CD4-positive, alpha-beta T cell (primary cell): ENCODE measurements around the gene LDHD. TPM values are rescaled to one million over a fixed set of nuclear protein-coding genes. Genes with fewer than 3 reads are reported as not detected.

Experiments
- ATAC-seq: fragments of 200-7000 bp; cut with Tn5 transposase; one replicate; pipeline ENCODE4 v1.10.0; 2022; ENCODE audit warnings: mild to moderate bottlenecking; ENCODE audit not compliant: poor library complexity
- CTCF ChIA-PET: fragments of 350-600 bp; sonication (Branson Sonifier 250); formaldehyde crosslinking; loops from one replicate; lab custom pipeline; 2021; ENCODE audit warnings: antibody characterized with exemption, inconsistent platforms; lab: Charles Lee
- POLR2A ChIA-PET: fragments of 350-600 bp; sonication (Branson Sonifier 250); formaldehyde crosslinking; loops from one replicate; lab custom pipeline; 2021; ENCODE audit warnings: antibody characterized with exemption, inconsistent platforms; lab: Charles Lee
- DNase-seq, 14 experiments: peaks; one replicate each; pipeline ENCODE4 v3.0.0-alpha.2; 2013 to 2020; ENCODE audit warnings: mixed read lengths in 2 of 14
- H3K27ac ChIP-seq, 2 donors: one replicate each; pipeline versions ENCODE4 v1.5.1 to v1.7.0; 2013; ENCODE audit warnings: low read length in 2 of 2, low read depth in 1 of 2, mild to moderate bottlenecking in 1 of 2
- H3K27me3 ChIP-seq, 2 experiments: 1 replicate in 1 of 2; 2 replicates in 1 of 2; pipeline versions ENCODE4 v1.6.1 to v1.7.0; 2013; ENCODE audit warnings: low read length in 2 of 2, control low read depth in 1 of 2, mild to moderate bottlenecking in 1 of 2, moderate library complexity in 1 of 2; ENCODE audit not compliant: insufficient read depth in 2 of 2, control insufficient read depth in 1 of 2
- H3K36me3 ChIP-seq: one replicate; pipeline ENCODE4 v1.6.1; 2013; ENCODE audit warnings: low read length, control low read depth; ENCODE audit not compliant: insufficient read depth
- H3K4me1 ChIP-seq: one replicate; pipeline ENCODE4 v1.6.1; 2013; ENCODE audit warnings: low read length, control low read depth; ENCODE audit not compliant: insufficient read depth
- H3K4me3 ChIP-seq: one replicate; pipeline ENCODE4 v1.5.1; 2013; ENCODE audit warnings: mild to moderate bottlenecking, low read length, moderate library complexity
- H3K9me3 ChIP-seq, 2 experiments: 1 replicate in 1 of 2; 2 replicates in 1 of 2; pipeline versions ENCODE4 v1.6.1 to v1.7.0; 2013; ENCODE audit warnings: low read length in 2 of 2, mild to moderate bottlenecking in 2 of 2, control low read depth in 1 of 2, moderate library complexity in 1 of 2; ENCODE audit not compliant: control insufficient read depth in 1 of 2, insufficient read depth in 1 of 2
- H3K27ac Mint-ChIP-seq: one replicate; pipeline ENCODE4 v1.8.0; 2020; ENCODE audit warnings: mixed read lengths
- H3K27me3 Mint-ChIP-seq: one replicate; pipeline ENCODE4 v1.8.0; 2021; ENCODE audit warnings: mixed read lengths
- H3K36me3 Mint-ChIP-seq: one replicate; pipeline ENCODE4 v1.8.0; 2021; ENCODE audit warnings: low read depth, mixed read lengths
- H3K4me1 Mint-ChIP-seq: one replicate; pipeline ENCODE4 v1.8.0; 2021; ENCODE audit warnings: low read depth, mixed read lengths
- H3K4me3 Mint-ChIP-seq: one replicate; pipeline ENCODE4 v1.8.0; 2020; ENCODE audit warnings: mild to moderate bottlenecking, mixed read lengths
- H3K9me3 Mint-ChIP-seq: one replicate; pipeline ENCODE4 v1.8.0; 2020; ENCODE audit warnings: mixed read lengths
- intact Hi-C, 2 experiments: fragments of 100-400 bp; cut with DNase I in 1 of 2; cut with micrococcal nuclease in 1 of 2; formaldehyde crosslinking; loops; one replicate each; pipeline versions ENCODE4 v1.15.1 to v1.9.0; 2023 to 2025; cut with DNase I, micrococcal nuclease
- total RNA-seq, 174 experiments: library from RNA in 2 of 174; stranded (reverse) in 2 of 174; gene quantifications; one replicate each; pipeline ENCODE4 v1.2.3 and lab custom pipeline; 2021 to 2026
- TF ChIP-seq, protein P1 (sequence below): fragments of 200-600 bp; IDR thresholded peaks from one replicate; pipeline ENCODE4 v1.8.0; 2022; ENCODE audit warnings: antibody characterized with exemption, mild to moderate bottlenecking

LDHD gene
- total RNA-seq, 2 experiments from 2014 or later, result not detected

DNA sequence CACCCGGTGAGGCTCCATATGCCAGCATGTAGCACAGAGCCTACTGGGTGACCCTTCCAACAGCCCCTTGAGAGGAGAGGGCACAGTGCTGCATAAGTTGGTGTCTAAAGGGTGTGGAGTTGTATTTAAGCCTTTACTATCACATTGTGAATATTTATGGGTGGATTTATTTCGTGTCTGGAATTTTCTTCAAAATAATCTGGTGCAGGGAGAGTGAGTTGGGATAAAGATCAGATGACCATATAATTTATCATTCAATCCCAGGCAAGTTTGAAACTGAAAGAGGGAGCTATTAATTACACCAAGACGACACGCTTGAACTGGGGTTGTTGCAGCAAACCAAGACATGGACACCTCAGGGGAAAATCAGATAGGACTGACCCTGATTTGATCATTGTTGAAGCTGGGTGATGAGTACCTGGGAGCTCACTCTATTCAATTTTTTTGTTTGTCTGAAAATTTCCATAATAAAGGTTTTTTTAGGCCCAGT is 42.2 kb downstream of the LDHD start:
- ChIA-PET POLR2A (interaction anchor here (0.6 to 2.5 kb wide), 11 partner anchors 9 to 573 kb away, joined by 3 to 26 read pairs (median 5); partner anchors contain the start of genes KARS1, TERF2IP and WDR59), CTCF (interaction anchor here (1.2 to 1.9 kb wide), 4 partner anchors 36 to 90 kb away, joined by 6 to 9 read pairs (median 6); partner anchors contain the start of genes WDR59 and ZNRF1)
- Histone ChIP-seq H3K27me3 (no peaks in the 10 kb centered on the region), H3K9me3 (no peaks in the 10 kb centered on the region), H3K4me3 (no peak overlapping the region), H3K36me3 (no peaks in the 10 kb centered on the region), H3K4me1 (peaks cover 51% of the 10 kb centered on the region), H3K27ac (no peak overlapping the region)
- intact Hi-C loops, result loop anchor here (2.0 to 5.0 kb wide), 2 partner anchors 33 to 74 kb away; partner anchors contain the start of gene ZFP1 (in 1 of the 2)
- H3K27me3 Mint-ChIP-seq, result no peaks in the 10 kb centered on the region
- peak overlapping the region; percentile 1 for H3K4me3 Mint-ChIP-seq
- TF ChIP-seq, protein P1, sequence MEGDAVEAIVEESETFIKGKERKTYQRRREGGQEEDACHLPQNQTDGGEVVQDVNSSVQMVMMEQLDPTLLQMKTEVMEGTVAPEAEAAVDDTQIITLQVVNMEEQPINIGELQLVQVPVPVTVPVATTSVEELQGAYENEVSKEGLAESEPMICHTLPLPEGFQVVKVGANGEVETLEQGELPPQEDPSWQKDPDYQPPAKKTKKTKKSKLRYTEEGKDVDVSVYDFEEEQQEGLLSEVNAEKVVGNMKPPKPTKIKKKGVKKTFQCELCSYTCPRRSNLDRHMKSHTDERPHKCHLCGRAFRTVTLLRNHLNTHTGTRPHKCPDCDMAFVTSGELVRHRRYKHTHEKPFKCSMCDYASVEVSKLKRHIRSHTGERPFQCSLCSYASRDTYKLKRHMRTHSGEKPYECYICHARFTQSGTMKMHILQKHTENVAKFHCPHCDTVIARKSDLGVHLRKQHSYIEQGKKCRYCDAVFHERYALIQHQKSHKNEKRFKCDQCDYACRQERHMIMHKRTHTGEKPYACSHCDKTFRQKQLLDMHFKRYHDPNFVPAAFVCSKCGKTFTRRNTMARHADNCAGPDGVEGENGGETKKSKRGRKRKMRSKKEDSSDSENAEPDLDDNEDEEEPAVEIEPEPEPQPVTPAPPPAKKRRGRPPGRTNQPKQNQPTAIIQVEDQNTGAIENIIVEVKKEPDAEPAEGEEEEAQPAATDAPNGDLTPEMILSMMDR, result no peak
- no peak for DNase-seq
- no peak for ATAC-seq
- no peaks in the 10 kb centered on the region for H3K36me3 Mint-ChIP-seq
- H3K9me3 Mint-ChIP-seq, result no peaks in the 10 kb centered on the region
- H3K4me1 Mint-ChIP-seq, result peaks cover 73% of the 10 kb centered on the region
- H3K27ac Mint-ChIP-seq, result peak overlapping the region; percentile 70

DNA sequence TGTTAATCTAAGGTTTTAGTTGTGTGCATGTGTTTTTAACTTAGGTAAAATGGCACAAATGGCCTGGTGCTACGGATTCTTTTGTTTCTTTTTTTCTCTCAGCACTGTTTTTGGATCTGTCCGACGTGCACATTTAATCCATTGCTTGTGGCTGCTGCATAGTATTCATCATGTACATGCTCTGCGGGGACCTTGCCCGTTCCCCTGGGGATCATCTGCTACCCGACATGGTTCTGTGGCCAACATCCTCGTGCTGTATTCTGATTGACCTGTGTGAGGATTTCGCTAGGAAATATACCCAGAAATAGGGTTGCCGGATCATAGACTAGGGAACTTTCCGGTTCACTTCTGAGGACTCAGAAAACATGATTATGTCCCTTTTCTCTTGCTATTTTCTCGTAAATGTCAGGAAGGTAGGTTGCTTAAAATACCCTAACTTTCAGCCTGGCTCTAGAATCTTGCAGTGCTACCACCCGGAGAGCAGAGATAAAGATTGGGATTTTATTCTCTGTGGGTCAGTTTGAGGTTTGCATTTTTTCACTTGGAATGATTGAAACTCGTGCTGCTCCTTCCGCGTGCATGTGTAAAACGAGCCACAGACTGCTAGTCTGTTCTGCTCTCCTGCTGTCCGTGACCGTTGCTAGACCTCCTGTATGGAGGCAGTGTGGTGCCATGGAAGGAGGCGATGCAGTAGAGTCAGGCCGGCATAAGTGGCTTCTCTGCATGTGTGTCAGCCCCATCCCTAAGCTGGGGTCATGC is 42.9 kb downstream of the LDHD start:
- Mint-ChIP-seq H3K27ac (peak overlapping the region; percentile 70), H3K4me3 (peak overlapping the region; percentile 1), H3K9me3 (no peaks in the 10 kb centered on the region), H3K27me3 (no peaks in the 10 kb centered on the region), H3K4me1 (peaks cover 69% of the 10 kb centered on the region), H3K36me3 (no peaks in the 10 kb centered on the region)
- H3K27me3 ChIP-seq, result no peaks in the 10 kb centered on the region
- TF ChIP-seq, protein P1, result no peak
- peaks cover 51% of the 10 kb centered on the region for H3K4me1 ChIP-seq
- no peaks in the 10 kb centered on the region for H3K9me3 ChIP-seq
- intact Hi-C loops, result loop anchor here (2.0 to 5.0 kb wide), 2 partner anchors 34 to 75 kb away; partner anchors contain the start of gene ZFP1 (in 1 of the 2)
- no peaks in the 10 kb centered on the region for H3K36me3 ChIP-seq
- ATAC-seq (no peak), DNase-seq (no peak)
- no peak overlapping the region for H3K27ac ChIP-seq
- no peak overlapping the region for H3K4me3 ChIP-seq
- CTCF ChIA-PET, result interaction anchor here (1.2 to 1.9 kb wide), 3 partner anchors 38 to 89 kb away, joined by 6 to 9 read pairs (median 7); partner anchors contain the start of genes WDR59 and ZNRF1
- POLR2A ChIA-PET, result interaction anchor here (1.1 to 2.4 kb wide), 4 partner anchors 9 to 35 kb away, joined by 4 to 26 read pairs (median 6); no protein-coding TSS in a partner anchor

DNA sequence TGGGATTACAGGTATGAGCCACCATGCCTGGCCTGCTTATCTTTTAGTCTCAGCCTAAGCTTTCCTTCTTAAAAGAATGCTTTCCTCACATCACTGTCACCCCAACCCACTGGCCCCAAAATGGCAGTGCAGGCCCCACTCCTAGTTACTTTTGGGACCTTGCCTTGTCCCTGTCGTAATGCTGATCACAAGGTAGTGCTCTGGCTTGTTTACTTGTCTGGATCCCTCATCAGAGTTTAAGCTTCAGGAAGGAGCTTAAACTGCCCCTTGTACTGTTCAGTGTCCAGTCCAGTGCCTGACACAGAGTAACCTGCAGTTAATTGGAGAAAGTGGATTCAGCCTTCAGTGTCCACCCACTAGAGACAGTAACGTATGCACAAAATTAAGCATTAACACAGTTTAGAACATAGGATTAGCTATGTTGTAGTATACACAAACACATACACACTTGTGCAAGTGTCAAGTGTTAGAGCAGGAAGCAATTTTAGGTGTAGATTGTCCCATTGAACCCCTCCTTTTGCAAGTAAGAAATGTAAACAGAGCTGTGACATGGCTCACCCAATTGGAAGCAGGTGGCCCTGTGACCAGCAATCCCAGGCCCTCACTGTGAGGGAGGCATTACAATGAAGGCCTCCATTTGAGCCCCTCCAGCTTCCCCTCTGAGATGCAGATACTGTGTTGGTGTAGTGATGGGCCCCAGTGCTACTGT is 44.2 kb downstream of the LDHD start:
- H3K4me3 ChIP-seq, result no peak overlapping the region
- ChIA-PET CTCF (no interaction called here), POLR2A (interaction anchor here (0.7 to 1.6 kb wide), 4 partner anchors 8 to 60 kb away, joined by 3 to 5 read pairs (median 4); no protein-coding TSS in a partner anchor)
- intact Hi-C loops, result loop anchor here in 1 of 2 experiments (5.0 kb wide), 1 partner anchor 35 kb away; no protein-coding TSS in a partner anchor
- no peaks in the 10 kb centered on the region for H3K27me3 ChIP-seq
- Mint-ChIP-seq H3K27me3 (no peaks in the 10 kb centered on the region), H3K9me3 (no peaks in the 10 kb centered on the region), H3K36me3 (no peaks in the 10 kb centered on the region), H3K4me1 (peaks cover 64% of the 10 kb centered on the region), H3K27ac (peak overlapping the region; percentile 60), H3K4me3 (no peak overlapping the region)
- no peak overlapping the region for H3K27ac ChIP-seq
- DNase-seq, result no peak
- H3K36me3 ChIP-seq, result no peaks in the 10 kb centered on the region
- peaks cover 45% of the 10 kb centered on the region for H3K4me1 ChIP-seq
- no peak for ATAC-seq
- H3K9me3 ChIP-seq, result no peaks in the 10 kb centered on the region
- TF ChIP-seq, protein P1, result no peak
